ENCODE results near the gene LCE3B.

LCE3B gene

GRCh38 chr1:152663098-152663497 lies 49.5 kb downstream of the LCE3B start, which contains the start of gene LCE2D:
Gene LCE2D (plus strand): TSS chr1:152663380. CDS start chr1:152664106, 726 bp downstream.
- no peak for DNase-seq
